CD14-positive monocyte (primary cell): ENCODE results near the gene CAMSAP2. TPM values are rescaled to one million over a fixed set of nuclear protein-coding genes. Genes with fewer than 3 reads are reported as not detected.

Source experiments
- DNase-seq, 3 donors: peaks; one replicate each; pipeline ENCODE4 v3.0.0-alpha.2; 2011 to 2022
- H2AFZ ChIP-seq: 2 replicates; pipeline ENCODE4 v1.6.0; 2012; ENCODE audit warnings: mild to moderate bottlenecking, low read depth, low read length, inconsistent platforms; ENCODE audit not compliant: insufficient read depth, poor library complexity, severe bottlenecking
- H3K27ac ChIP-seq, 2 donors: 1 replicate in 1 of 2; 2 replicates in 1 of 2; pipeline ENCODE4 v1.5.1; 2012 to 2013; ENCODE audit warnings: low read length in 2 of 2, control low read depth in 1 of 2, inconsistent platforms in 1 of 2, low read depth in 1 of 2, mild to moderate bottlenecking in 1 of 2
- H3K27me3 ChIP-seq, 2 donors: one replicate each; pipeline versions ENCODE4 v1.6.0 to v1.6.1; 2011 to 2013; ENCODE audit warnings: low read length in 2 of 2; ENCODE audit not compliant: control insufficient read depth in 2 of 2, insufficient read depth in 2 of 2
- H3K36me3 ChIP-seq, 2 donors: replicated peaks in 1 of 2; 1 replicate in 1 of 2; 2 replicates in 1 of 2; pipeline versions ENCODE4 v1.5.1 to v1.6.1; 2012 to 2013; ENCODE audit warnings: low read length in 2 of 2, control low read depth in 1 of 2, inconsistent platforms in 1 of 2, mild to moderate bottlenecking in 1 of 2; ENCODE audit not compliant: insufficient read depth in 2 of 2, control insufficient read depth in 1 of 2
- H3K4me1 ChIP-seq, 2 donors: 1 replicate in 1 of 2; 2 replicates in 1 of 2; pipeline versions ENCODE4 v1.5.1 to v1.6.1; 2012 to 2013; ENCODE audit warnings: low read length in 2 of 2, control low read depth in 1 of 2, inconsistent platforms in 1 of 2, mild to moderate bottlenecking in 1 of 2, moderate library complexity in 1 of 2; ENCODE audit not compliant: insufficient read depth in 2 of 2, control insufficient read depth in 1 of 2
- H3K4me2 ChIP-seq: replicated peaks from 2 replicates; pipeline ENCODE3; 2012; ENCODE audit warnings: low read length, moderate library complexity, mild to moderate bottlenecking; ENCODE audit not compliant: poor library complexity, severe bottlenecking; ENCODE audit errors: extremely low read depth
- H3K4me3 ChIP-seq, 3 experiments: fragments of 200-600 bp in 1 of 3; sonication (generic) in 1 of 3; replicated peaks in 1 of 3; 1 replicate in 2 of 3; 2 replicates in 1 of 3; pipeline ENCODE4 v1.5.1; 2011 to 2013; ENCODE audit warnings: low read length in 3 of 3, mild to moderate bottlenecking in 3 of 3, control low read depth in 2 of 3, low read depth in 2 of 3, inconsistent platforms in 1 of 3, moderate library complexity in 1 of 3
- H3K79me2 ChIP-seq: 2 replicates; pipeline ENCODE4 v1.6.0; 2012; ENCODE audit warnings: mild to moderate bottlenecking, control low read depth, inconsistent platforms, low read length, moderate library complexity; ENCODE audit not compliant: insufficient read depth
- H3K9ac ChIP-seq: 2 replicates; pipeline ENCODE4 v1.6.0; 2017; ENCODE audit warnings: low read length, mild to moderate bottlenecking; ENCODE audit not compliant: insufficient read depth, poor library complexity, severe bottlenecking
- H3K9me3 ChIP-seq, 2 donors: replicated peaks in 1 of 2; 1 replicate in 1 of 2; 2 replicates in 1 of 2; pipeline versions ENCODE4 v1.5.1 to v1.6.1; 2012 to 2013; ENCODE audit warnings: low read length in 2 of 2, control low read depth in 1 of 2; ENCODE audit not compliant: control insufficient read depth in 1 of 2, insufficient read depth in 1 of 2
- H4K20me1 ChIP-seq: 2 replicates; pipeline ENCODE4 v1.6.0; 2012; ENCODE audit warnings: mild to moderate bottlenecking, low read length, control low read depth, moderate library complexity; ENCODE audit not compliant: insufficient read depth
- H3K27ac Mint-ChIP-seq, 7 donors: one replicate each; pipeline ENCODE4 v1.8.0; 2020; ENCODE audit warnings: mild to moderate bottlenecking in 7 of 7, mixed read lengths in 7 of 7, moderate library complexity in 6 of 7, inconsistent platforms in 2 of 7
- H3K27me3 Mint-ChIP-seq, 3 donors: one replicate each; pipeline ENCODE4 v1.8.0; 2021 to 2022; ENCODE audit warnings: low read depth in 3 of 3, mild to moderate bottlenecking in 3 of 3, mixed read lengths in 3 of 3, moderate library complexity in 3 of 3, inconsistent platforms in 1 of 3
- H3K36me3 Mint-ChIP-seq, 2 donors: one replicate each; pipeline ENCODE4 v1.8.0; 2020; ENCODE audit warnings: mixed read lengths in 2 of 2, inconsistent platforms in 1 of 2, mild to moderate bottlenecking in 1 of 2
- H3K4me1 Mint-ChIP-seq: one replicate; pipeline ENCODE4 v1.8.0; 2020; ENCODE audit warnings: mild to moderate bottlenecking, mixed read lengths
- H3K4me3 Mint-ChIP-seq, 2 donors: one replicate each; pipeline ENCODE4 v1.8.0; 2020; ENCODE audit warnings: mild to moderate bottlenecking in 2 of 2, mixed read lengths in 2 of 2, moderate library complexity in 1 of 2
- H3K9me3 Mint-ChIP-seq, 7 donors: one replicate each; pipeline ENCODE4 v1.8.0; 2020 to 2022; ENCODE audit warnings: mixed read lengths in 7 of 7, mild to moderate bottlenecking in 6 of 7, moderate library complexity in 6 of 7, inconsistent platforms in 2 of 7
- CTCF ChIP-seq: fragments of 200-600 bp; IDR thresholded peaks from one replicate; pipeline ENCODE4 v1.8.0; 2022; ENCODE audit warnings: antibody characterized with exemption, mild to moderate bottlenecking
- WGBS: methylation state at CpG from one replicate; pipeline ENCODE4 v1.1.5; 2013; ENCODE audit warnings: missing lambda C conversion rate; ENCODE audit not compliant: insufficient coverage; 5-methylcytosine and 5-hydroxymethylcytosine counted together
- intact Hi-C, 2 donors: fragments of 100-400 bp; cut with micrococcal nuclease; formaldehyde crosslinking; loops; one replicate each; pipeline versions ENCODE4 v1.15.0 to v1.15.1; 2023
- polyA plus RNA-seq, 3 donors: library from polyadenylated mRNA; depleted of rRNA in 1 of 3; unstranded in 2 of 3; stranded (reverse) in 1 of 3; fragments of 300-500 nt in 2 of 3; fragments of >200 nt in 1 of 3; fragmentation: Illumina TruSeq in 2 of 3; gene quantifications; 1 replicate in 2 of 3; 2 replicates in 1 of 3; pipeline ENCODE4 v1.2.3, GENCODE V29; 2012 to 2021

The CAMSAP2 gene
- polyA plus RNA-seq, 3 donors, result 0.89 to 1.3 (median 0.90) TPM

GRCh38 chr1:200892546-200892945 lies 153.9 kb downstream of the CAMSAP2 start:
- Histone ChIP-seq H3K4me2 (no peak overlapping the region), H3K27ac (no peak overlapping the region), H2AFZ (no peak overlapping the region), H3K4me3 (no peak overlapping the region), H4K20me1 (no peaks in the 10 kb centered on the region), H3K79me2 (no peaks in the 10 kb centered on the region), H3K9ac (no peak overlapping the region), H3K27me3 (peaks cover 2 to 17% of the 10 kb centered on the region in 2 donors), H3K36me3 (no peaks in the 10 kb centered on the region), H3K9me3 (no peaks in the 10 kb centered on the region), H3K4me1 (peaks cover 39 to 50% of the 10 kb centered on the region in 2 donors)
- no peak for TF ChIP-seq CTCF
- Mint-ChIP-seq H3K27ac (no peak overlapping the region), H3K36me3 (no peaks in the 10 kb centered on the region), H3K4me3 (peak overlapping the region in 1 of 2 donors; percentile 89), H3K4me1 (peaks cover 59% of the 10 kb centered on the region), H3K9me3 (peaks cover 0 to 10% (median 0%) of the 10 kb centered on the region in 7 donors), H3K27me3 (peaks cover 19 to 39% (median 23%) of the 10 kb centered on the region in 3 donors)
- DNase-seq, result no peak
- 100% methylated on average over 1 of the region's 4 CpGs for WGBS
- intact Hi-C loops, result no loop called here

GRCh38 chr1:200892958-200893357 lies 154.3 kb downstream of the CAMSAP2 start:
- intact Hi-C loops, result no loop called here
- DNase-seq, result no peak
- Mint-ChIP-seq H3K27ac (no peak overlapping the region), H3K27me3 (peaks cover 19 to 38% (median 23%) of the 10 kb centered on the region in 3 donors), H3K9me3 (peaks cover 0 to 10% (median 0%) of the 10 kb centered on the region in 7 donors), H3K4me1 (peaks cover 57% of the 10 kb centered on the region), H3K4me3 (no peak overlapping the region), H3K36me3 (no peaks in the 10 kb centered on the region)
- no peaks in the 10 kb centered on the region for H3K79me2 ChIP-seq
- H2AFZ ChIP-seq, result no peak overlapping the region
- H3K4me2 ChIP-seq, result no peak overlapping the region
- no peaks in the 10 kb centered on the region for H3K9me3 ChIP-seq
- H3K27ac ChIP-seq, result no peak overlapping the region
- H4K20me1 ChIP-seq, result no peaks in the 10 kb centered on the region
- no peak for TF ChIP-seq CTCF
- peaks cover 37 to 46% of the 10 kb centered on the region in 2 donors for H3K4me1 ChIP-seq
- peaks cover 2 to 17% of the 10 kb centered on the region in 2 donors for H3K27me3 ChIP-seq
- no peak overlapping the region for H3K9ac ChIP-seq
- no peak overlapping the region for H3K4me3 ChIP-seq
- H3K36me3 ChIP-seq, result no peaks in the 10 kb centered on the region
